GM18858 (cell line): Measurements from ENCODE around the gene ZNF574.

ENCODE experiments used
- ATAC-seq: cut with Tn5 transposase; IDR thresholded peaks from one replicate; pipeline ENCODE4 v1.9.1; 2021; ENCODE audit not compliant: unreplicated experiment

Gene ZNF574

GRCh38 chr19:42079886-42080763 is 4.2 kb downstream of the ZNF574 start:
- ATAC-seq = no peak

- no peak for ATAC-seq
These were observed 4.9 kb downstream of the ZNF574 start for GRCh38 chr19:42080764-42081375.

DNA sequence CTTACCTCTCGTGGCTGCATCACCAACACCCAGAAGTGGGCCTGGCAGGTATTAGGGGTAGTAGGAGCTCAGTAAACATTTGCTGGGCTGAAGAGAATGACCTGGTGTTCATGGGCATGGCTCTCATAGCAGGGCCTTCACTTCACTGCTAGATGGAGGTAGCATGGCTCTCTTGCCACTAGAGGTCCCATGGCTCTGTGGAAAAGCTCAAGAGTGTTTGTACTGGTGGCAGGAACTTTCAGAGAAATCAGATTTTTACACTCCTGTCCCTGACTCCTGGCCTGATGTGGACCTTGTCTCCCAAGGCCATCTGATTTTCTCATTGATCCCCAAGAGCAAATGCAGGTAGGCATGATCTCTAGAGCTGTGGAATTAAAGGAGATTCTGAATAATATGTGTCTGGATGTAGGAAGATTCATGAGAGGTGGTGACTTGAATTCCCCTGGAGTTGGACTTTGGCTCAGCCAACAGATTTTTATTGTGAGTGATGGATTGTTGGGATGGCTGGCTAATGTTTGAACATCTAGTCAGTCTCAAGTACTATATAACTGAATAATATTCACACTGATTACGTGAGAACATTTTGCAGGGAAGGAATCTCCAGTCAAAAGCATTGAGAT is 5.7 kb downstream of the ZNF574 start:
- ATAC-seq = no peak

DNA sequence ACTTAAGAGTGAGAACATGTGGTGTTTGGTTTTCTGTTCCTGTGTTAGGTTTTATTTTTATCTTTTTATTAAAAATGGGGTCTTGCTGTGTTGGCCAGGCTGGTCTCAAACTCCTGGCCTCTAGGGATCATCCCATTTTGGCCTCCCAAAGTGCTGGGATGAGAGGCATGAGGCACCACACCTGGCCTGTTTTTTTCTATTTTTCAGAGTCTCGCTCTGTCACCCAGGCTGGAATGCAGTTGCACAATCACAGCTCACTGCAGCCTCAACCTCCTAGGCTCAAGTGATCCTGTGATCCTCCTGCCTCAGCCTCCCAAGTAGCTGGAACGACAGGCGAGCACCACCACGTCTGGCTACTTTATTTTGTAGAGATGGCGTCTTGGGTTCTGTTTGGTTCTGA is 7.6 kb downstream of the ZNF574 start:
- ATAC-seq = no peak

GRCh38 chr19:42086188-42086736 is 10.3 kb downstream of the ZNF574 start:
- ATAC-seq = no peak

DNA sequence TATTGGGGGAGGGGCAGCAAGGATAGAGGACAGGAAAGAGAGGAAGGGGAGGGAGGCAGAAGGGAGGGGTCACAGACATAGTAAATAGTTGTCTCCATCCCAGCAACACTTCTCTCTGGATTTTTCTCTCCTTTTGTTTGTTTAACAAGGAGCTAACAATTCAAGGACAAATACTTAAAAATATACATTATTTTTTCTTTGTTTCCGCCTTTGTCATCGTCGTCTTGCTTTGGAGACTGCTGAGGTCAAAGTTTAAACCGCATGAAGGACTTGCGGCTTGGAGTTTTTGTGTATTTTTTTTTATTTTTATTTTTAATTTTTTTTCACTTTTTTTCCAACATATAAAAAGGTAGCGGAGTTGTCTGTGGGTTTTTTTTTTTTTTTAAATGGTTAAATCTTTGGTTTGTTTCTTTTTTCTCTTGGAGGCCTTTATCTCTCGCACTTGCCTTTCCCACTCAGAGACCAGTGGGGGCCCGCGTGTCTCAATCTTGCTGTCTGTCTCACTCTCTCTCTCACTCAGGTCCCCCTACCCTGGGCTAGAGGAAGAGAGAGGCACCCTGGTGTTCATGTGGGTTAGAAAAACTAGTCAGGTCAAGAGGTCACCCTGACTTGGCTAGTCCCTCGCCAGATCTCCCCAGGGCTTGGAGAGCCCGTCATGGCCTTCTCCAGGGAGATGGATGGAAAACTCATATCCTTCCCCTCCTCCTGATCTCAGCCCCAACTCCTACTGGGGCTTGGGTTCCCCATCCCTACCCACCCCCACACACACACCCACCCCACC is 11.0 kb downstream of the ZNF574 start:
- ATAC-seq = no peak

DNA sequence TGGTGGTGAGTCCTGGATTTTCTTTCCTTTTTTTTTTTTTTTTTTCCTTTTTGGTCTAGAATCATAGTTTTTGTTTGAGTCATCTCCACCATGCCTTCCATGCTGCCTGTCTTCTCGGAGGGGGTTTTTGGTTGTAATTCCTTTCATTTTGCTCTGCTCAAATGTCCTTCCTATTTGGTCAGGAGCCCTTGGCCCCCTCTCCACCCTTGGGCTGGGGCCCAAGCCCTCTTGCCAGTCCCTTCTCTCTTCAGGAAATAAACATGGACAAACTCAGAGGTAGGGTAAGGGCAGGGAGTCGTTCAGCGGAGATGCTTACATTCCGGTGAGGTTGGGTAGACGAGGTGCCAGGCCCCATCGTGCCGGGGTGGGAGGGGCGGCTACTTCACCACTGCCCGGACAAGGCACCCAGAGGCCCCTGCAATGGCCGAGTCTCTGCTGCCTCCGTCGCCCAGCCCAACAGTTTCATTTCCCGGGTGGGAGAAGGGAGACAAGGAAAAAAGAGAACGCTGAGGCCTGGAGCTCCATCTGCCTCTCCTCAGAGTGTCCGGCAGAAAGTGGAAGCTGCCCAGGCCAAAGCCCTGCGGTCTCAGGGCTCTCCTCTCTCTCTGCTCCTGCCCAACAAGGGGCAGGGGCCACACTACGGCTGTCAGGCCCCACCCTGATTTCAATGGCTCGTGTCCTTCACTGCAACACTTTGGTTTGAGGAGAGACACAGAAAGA is 12.7 kb downstream of the ZNF574 start:
- ATAC-seq = no peak

GRCh38 chr19:42089191-42089750 is 13.3 kb downstream of the ZNF574 start:
- ATAC-seq = no peak

GRCh38 chr19:42089772-42090171 is 13.8 kb downstream of the ZNF574 start:
- ATAC-seq = no peak

GRCh38 chr19:42090672-42091071 is 14.7 kb downstream of the ZNF574 start:
- no peak for ATAC-seq

GRCh38 chr19:42091300-42091699 is 15.3 kb downstream of the ZNF574 start:
- ATAC-seq = no peak

- no peak for ATAC-seq
These were observed 15.8 kb downstream of the ZNF574 start for GRCh38 chr19:42091742-42092141.

GRCh38 chr19:42092350-42092749 is 16.4 kb downstream of the ZNF574 start:
- ATAC-seq = no peak

DNA sequence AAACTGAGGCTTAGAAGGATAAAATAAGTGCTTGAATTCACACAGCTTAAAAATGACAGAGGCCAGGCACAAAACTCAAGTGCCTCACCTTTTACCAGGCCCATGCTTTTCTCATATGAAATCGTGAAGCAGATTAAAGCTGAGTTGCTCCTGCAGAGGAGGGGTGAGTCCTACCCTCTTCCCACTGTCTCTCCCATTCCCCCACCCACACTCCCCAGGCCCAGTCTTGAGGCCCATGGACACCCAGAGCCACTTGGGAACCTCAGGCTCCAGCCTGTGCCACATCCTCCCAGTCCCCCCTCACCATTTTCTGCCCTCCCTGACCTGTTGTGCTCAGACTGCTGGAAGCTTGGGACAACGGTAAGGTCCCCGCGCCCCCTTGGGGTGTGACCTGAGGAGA is 17.5 kb downstream of the ZNF574 start:
- no peak for ATAC-seq

DNA sequence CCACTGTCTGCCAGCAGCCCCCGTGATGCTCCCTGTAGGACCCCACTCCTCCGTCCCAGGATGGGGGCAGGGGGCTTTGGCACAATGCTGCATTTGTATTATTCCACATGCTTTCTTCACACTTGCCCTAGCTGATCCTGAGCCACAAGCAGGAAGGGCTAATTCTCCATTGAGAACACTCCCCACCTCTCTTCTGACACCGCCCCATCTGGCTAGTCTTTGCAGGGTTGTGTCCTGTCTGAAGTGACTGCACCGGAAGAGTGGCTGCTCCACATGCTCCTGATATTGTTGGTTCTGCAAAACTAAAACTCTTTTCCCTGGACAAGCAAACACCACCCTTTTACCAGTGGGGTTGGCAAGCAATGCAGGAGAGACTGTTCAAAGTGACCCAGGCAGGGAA is 18.0 kb downstream of the ZNF574 start:
- no peak for ATAC-seq

GRCh38 chr19:42095142-42095813 is 19.3 kb downstream of the ZNF574 start:
- ATAC-seq = no peak

DNA sequence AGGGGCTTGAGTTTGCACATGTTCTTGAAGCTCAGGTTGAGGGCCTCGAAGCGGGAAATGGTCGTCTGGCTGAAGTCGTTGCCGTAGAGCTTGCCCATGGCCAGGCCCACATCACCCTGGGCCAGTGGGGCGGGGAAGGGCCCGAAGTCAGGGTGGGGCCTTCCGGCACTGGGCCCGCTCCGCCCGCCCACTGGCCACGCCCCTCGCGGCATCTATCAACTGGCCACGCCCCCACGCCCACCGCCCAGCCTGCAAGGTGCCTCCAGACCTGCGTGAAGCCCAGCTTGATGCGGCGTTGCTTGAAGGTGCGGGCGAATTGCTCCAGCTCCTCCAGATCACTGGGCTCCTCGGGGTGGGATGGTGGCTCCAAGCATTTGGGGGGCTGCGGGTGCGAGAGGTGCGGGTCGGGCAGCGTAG is 19.9 kb downstream of the ZNF574 start:
- no peak for ATAC-seq

- ATAC-seq = no peak
These were observed 20.4 kb downstream of the ZNF574 start for GRCh38 chr19:42096255-42096837.

GRCh38 chr19:42097461-42097860 is 21.5 kb downstream of the ZNF574 start:
- ATAC-seq = no peak
